CD4-positive, alpha-beta T cell treated with Interleukin-17A for 1 hour (primary cell): ENCODE measurements around the gene LARP1.
"Not testable (repeated sequence)": the region's sequence is repeated elsewhere in the genome, so short reads cannot be mapped to it uniquely, and the experiment has no call there.

Experiments
- DNase-seq: peaks from one replicate; pipeline ENCODE4 v3.0.0-alpha.2; 2020

The LARP1 gene

GRCh38 chr5:154735362-154735761 lies 19.8 kb upstream of the LARP1 start:
- not testable (repeated sequence) for DNase-seq

DNA sequence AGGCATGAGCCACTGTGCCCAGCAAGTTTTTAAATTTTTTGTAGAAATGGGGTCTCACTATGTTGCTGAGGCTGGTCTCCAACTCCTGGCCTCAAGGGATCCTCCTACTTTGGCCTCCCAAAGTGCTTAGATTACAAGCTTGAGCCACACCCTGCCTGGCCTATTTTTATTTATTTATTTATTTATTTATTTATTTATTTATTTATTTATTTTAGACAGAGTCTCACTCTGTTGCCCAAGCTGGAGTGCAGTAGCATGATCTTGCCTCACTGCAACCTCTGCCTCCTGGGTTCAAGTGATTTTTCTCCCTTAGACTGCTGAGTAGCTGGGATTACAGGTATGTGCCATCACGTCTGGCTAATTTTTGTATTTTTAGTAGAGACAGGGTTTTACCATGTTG lies 18.8 kb upstream of the LARP1 start:
- not testable (repeated sequence) for DNase-seq

DNA sequence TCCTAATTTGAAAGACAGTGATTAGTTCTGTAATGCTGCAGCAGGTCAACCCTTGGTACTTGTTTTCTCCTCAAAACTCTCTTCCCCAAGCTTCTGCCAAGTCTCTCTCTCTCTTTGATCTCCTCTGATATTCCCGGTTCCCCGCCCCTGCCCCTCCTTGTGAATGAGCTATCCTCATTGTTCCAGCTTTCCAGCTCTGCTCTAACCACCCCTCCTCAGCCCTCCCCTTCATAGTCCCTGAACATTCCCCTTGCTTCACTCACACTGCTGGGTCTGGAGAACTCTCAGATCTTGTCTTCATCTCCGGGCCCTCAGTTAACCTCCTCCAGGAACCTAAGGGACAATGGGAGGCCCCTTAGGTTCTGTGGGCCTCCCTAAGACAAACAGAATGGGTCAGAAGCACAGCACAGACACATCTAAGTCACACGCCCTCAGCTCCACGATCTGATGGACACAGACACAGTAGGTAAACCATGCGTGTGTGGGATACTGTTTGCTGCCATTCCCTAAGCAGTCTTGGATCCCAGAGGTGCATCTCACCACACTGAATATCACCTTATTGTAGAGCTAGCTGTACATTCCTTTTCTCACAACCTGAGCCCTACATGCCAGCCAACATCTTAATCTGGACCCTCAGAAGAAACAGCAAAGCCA lies 17.4 kb upstream of the LARP1 start:
- DNase-seq, result no peak

GRCh38 chr5:154740483-154740882 lies 14.7 kb upstream of the LARP1 start:
- no peak for DNase-seq

DNA sequence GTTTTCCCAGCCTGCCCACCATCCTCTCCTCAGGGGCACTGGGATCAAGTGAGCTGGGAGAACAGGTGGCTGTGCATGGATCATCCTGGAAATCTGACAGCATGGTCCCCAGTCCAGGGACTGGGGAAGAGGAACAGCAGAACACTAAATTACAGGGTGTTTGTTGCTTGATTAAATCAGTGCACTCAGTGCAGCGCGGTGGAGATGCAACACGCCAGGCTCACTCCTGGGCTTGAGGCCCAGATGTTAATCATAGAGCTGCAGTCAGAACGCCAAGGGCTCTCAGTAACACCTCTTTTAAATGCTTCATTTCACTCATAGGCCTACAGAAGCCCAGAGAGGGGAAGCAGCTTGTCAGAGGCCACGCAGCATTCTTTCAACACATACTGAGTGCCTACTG lies 14.2 kb upstream of the LARP1 start:
- DNase-seq, result no peak

- no peak for DNase-seq
Measured at GRCh38 chr5:154741415-154741814, 13.8 kb upstream of the LARP1 start.

DNA sequence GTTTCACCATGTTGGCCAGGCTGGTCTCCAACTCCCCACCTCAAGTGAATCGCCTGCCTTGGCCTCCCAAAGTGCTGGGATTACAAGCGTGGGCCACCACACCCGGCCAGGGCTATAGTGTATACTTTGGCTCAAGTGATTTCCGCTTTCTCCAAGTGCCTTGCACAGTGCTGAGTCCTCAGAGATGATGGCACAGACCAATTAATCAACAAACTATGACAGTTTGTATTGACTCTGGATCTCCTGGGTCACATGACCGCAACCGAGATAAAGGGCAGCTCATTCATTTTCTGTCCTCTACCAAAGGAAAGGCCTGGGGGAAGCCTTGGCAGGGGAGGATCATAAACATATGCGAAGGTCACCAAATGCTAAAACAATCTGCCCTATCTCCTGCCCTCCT lies 11.4 kb upstream of the LARP1 start:
- no peak for DNase-seq

DNA sequence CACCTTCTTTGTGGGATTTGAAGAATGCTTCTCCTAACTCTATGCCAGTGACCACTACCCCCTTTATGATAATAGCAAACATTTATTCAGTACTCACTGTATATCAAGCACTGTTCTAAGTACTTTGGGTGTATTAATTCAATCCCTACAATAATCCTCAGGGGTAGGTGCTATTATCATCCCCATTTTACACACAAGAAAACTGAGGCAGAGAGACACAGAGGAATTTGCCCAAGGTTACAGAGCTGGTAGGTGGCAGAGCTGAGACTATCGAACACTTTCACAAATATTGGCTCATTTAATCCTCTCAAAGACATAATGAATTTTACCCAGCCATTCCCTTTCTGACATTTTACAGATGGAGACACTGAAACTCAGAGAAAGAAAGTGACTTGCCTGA lies 9.8 kb upstream of the LARP1 start:
- no peak for DNase-seq

DNA sequence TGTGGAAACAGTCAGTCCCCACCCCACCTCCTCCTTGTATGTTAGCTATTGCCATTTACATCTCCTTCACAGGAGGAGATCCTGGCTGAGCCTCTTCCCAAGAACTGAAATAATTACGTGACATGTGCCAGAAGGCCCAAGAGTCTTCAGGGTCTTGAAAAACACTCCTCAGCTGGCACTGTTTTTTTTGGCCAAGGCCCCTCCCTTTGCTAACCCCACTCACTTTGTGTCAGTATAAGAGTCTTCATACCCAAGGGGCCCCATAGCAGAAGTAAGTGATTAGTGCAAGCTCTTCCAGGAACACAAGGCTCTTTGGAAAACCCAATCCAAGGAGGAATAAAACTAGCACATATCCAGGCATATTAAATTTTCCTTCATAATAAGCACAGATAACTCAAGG lies 5.7 kb upstream of the LARP1 start:
- no peak for DNase-seq

- DNase-seq, result not testable (repeated sequence)
Measured at GRCh38 chr5:154750641-154751040, 4.5 kb upstream of the LARP1 start.

DNA sequence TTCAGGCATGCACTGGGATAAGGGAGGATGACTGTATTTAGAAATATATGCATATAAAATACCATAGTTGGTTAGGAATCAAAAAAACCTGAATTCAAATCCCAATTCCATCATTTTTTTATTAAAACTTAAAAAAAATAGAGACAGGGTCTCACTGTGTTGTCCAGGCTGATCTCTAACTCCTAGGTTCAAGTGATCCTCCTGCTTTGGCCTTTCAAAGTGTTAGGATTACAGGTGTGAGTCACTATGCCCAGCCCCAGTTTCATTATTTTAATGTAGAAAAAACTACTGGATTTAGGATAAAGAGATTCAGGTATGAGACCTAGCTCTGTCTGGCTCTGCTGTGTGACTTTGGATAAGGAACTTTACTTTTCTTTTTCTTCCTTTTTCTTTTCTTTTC lies 3.3 kb upstream of the LARP1 start:
- DNase-seq, result no peak

GRCh38 chr5:154753792-154754191 lies 1.4 kb upstream of the LARP1 start:
- DNase-seq, result no peak

- peak; percentile 99 for DNase-seq
Measured at GRCh38 chr5:154754460-154755360, 467 bp upstream of the LARP1 start.

- peak; percentile 57 for DNase-seq
Measured at GRCh38 chr5:154756009-154756867, 1.1 kb downstream of the LARP1 start.

DNA sequence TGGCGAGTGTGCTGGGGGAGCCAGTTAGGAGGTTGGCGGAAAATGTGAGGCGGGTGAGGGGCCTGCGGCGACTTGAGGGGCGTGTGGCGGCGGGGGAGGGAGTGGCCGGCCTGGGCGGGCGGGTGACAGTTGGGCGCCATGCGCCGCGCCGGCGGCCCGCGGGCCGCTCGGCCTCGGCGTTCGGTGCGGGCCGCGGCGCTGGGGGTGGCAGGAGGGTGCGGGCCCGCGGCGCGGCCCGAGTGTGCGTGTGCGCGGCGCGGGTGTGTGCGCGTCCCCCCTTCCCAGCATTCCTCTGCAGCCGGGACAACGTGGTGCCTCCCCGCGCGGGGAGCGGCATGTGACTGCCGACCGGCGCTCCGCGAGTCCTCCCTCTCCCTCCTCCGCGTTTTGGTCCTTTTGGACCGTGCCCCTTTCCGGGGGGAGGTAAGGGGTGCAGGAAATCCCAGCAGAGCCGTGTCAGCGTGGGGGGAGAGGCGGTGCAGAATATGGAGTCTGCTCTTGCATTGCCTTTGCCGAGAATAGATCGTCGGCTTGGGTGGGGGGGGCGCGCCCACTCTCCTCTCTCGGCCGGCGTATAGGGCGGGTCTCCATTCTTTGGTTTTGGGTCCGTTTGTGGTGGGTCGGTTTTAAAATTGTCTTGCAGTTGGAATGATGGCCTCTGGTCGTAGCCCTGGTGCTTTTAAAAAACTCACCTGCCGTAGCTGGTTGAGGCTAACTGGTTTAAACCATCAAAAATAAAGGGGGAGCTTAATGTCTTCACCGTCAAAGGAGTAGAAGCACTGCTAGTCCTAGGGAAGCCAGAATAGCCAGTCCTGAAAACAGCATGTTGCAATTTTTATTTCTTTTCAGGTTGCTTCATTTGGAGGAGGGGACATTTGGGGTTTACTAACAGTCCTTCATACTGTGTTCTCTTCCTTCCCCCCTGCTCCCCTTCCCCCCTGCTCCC lies 2.0 kb downstream of the LARP1 start:
- DNase-seq, result peak; percentile 59

DNA sequence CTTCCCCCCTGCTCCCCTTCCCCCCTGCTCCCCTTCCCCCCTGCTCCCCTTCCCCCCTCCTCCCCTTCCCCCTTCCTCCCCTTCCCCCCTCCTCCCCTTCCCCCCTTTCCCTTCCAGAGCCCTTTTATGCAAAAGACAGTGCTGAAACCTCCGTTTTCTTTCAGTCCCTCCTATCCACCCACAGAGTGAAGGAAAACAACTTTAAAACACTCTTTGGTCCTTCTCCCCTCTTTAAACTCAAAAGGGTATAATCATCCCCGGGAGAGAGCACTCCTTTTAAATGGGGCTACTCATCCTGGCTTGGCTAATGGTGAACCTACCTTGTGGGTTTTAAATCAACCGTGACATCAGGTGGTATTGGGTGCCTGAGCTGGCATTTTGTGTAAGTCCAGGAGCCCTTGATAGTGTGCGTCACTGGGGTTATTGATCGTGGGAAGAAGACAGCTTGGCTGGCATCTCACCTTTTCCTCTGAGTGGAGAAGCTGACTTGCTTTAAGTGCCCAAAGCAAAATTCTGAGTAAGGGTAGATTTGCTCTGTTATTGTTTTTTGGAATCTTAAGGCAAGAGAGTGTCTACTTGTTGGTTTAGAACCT lies 2.7 kb downstream of the LARP1 start:
- peak; percentile 46 for DNase-seq

DNA sequence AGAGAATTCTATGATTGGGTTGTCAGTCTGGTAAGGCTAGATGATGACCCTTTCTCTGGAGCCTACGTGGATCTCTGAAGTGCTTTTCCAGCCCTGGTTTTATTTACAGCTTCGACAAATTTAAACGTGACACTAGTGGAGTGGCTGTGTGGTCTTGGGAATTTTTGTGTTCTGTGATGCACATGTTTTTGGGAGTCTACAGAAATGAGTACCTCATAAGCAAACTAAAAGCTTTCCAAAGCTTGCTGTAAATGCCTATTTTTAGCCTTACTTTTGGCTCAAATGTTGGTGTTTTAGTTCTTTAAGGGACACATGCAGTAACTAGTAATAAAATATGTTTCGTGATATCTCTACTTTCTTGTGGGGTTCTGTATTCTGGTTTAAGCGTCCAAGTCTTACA lies 3.3 kb downstream of the LARP1 start:
- DNase-seq, result no peak

GRCh38 chr5:154758977-154759376 lies 3.8 kb downstream of the LARP1 start:
- no peak for DNase-seq

DNA sequence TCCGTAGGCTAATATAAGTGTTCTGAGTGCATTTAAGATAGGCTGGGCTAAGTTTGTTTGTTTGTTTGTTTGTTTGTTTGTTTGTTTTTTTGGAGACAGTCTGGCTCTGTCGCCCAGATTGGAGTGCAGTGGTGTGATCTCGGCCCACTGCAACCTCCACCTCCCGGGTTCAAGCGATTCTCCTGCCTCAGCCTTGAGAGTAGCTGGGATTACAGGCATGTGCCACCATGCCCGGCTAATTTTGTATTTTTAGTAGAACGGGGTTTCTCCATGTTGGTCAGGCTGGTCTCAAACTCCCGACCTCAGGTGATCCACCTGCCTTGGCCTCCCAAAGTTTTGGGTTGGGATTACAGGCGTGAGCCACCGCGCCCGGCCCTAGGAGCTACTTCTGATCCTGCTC lies 4.7 kb downstream of the LARP1 start:
- DNase-seq, result not testable (repeated sequence)

GRCh38 chr5:154761046-154761736 lies 6.0 kb downstream of the LARP1 start:
- peak; percentile 39 for DNase-seq

GRCh38 chr5:154762261-154762660 lies 7.1 kb downstream of the LARP1 start:
- DNase-seq, result no peak
